Activated CD4-positive, alpha-beta T cell treated with anti-CD3 and anti-CD28 coated beads for 36 hours (primary cell): ENCODE results near the gene SPAG16. TPM values are rescaled to one million over a fixed set of nuclear protein-coding genes. Genes with fewer than 3 reads are reported as not detected.
"Not testable (repeated sequence)": the region's sequence is repeated elsewhere in the genome, so short reads cannot be mapped to it uniquely, and the experiment has no call there.

Source experiments
- ATAC-seq: fragments of 200-7000 bp; cut with Tn5 transposase; one replicate; pipeline ENCODE4 v1.10.0; 2021; ENCODE audit warnings: mild to moderate bottlenecking, moderate library complexity
- CTCF ChIA-PET: fragments of 350-600 bp; sonication (Branson Sonifier 250); formaldehyde crosslinking; loops from one replicate; lab custom pipeline; 2021; ENCODE audit warnings: antibody characterized with exemption; lab: Charles Lee
- POLR2A ChIA-PET: fragments of 350-600 bp; sonication (Branson Sonifier 250); formaldehyde crosslinking; loops from one replicate; lab custom pipeline; 2021; ENCODE audit warnings: antibody characterized with exemption, inconsistent platforms; lab: Charles Lee
- DNase-seq: peaks from one replicate; pipeline ENCODE4 v3.0.0-alpha.2; 2020
- H3K27ac Mint-ChIP-seq: one replicate; pipeline ENCODE4 v1.8.0; 2021; ENCODE audit warnings: mixed read lengths
- H3K27me3 Mint-ChIP-seq: one replicate; pipeline ENCODE4 v1.8.0; 2021; ENCODE audit warnings: mixed read lengths
- H3K36me3 Mint-ChIP-seq: one replicate; pipeline ENCODE4 v1.8.0; 2021; ENCODE audit warnings: low read depth, mixed read lengths
- H3K4me1 Mint-ChIP-seq: one replicate; pipeline ENCODE4 v1.8.0; 2021; ENCODE audit warnings: mixed read lengths
- H3K4me3 Mint-ChIP-seq: one replicate; pipeline ENCODE4 v1.8.0; 2021; ENCODE audit warnings: mild to moderate bottlenecking, moderate library complexity, mixed read lengths
- H3K9me3 Mint-ChIP-seq: one replicate; pipeline ENCODE4 v1.8.0; 2021; ENCODE audit warnings: low read depth, mixed read lengths
- intact Hi-C, 2 experiments: fragments of 100-400 bp; cut with DNase I in 1 of 2; cut with micrococcal nuclease in 1 of 2; formaldehyde crosslinking; loops; one replicate each; pipeline versions ENCODE4 v1.14.2 to v1.15.1; 2022 to 2024; cut with DNase I, micrococcal nuclease
- total RNA-seq, 2 experiments: library from RNA; stranded (reverse); gene quantifications; one replicate each; pipeline ENCODE4 v1.2.3, GENCODE V29; 2021

Gene SPAG16
- total RNA-seq, 2 experiments from 2014 or later: 10.1 to 10.8 TPM

GRCh38 chr2:213410687-213411086 is 126.4 kb downstream of the SPAG16 start:
- H3K36me3 Mint-ChIP-seq, H3K9me3 Mint-ChIP-seq, POLR2A ChIA-PET, H3K27ac Mint-ChIP-seq, intact Hi-C loops, ATAC-seq, H3K27me3 Mint-ChIP-seq, H3K4me1 Mint-ChIP-seq, DNase-seq, H3K4me3 Mint-ChIP-seq: not testable (repeated sequence)
- CTCF ChIA-PET: interaction anchor here (1.0 kb wide), 1 partner anchor 90 kb away, joined by 3 read pairs; no protein-coding TSS in a partner anchor

- H3K27ac Mint-ChIP-seq: no peak overlapping the region
- intact Hi-C loops: no loop called here
- ATAC-seq: no peak
Observed at GRCh38 chr2:213411582-213412289, 127.5 kb downstream of the SPAG16 start.

GRCh38 chr2:213415093-213415492 is 130.8 kb downstream of the SPAG16 start:
- DNase-seq (no peak), ATAC-seq (no peak)
- H3K4me3 Mint-ChIP-seq: no peak overlapping the region
- H3K27ac Mint-ChIP-seq: no peak overlapping the region
- CTCF ChIA-PET: no interaction called here
- intact Hi-C loops: no loop called here
- H3K9me3 Mint-ChIP-seq: no peaks in the 10 kb centered on the region
- H3K4me1 Mint-ChIP-seq: no peaks in the 10 kb centered on the region
- no peaks in the 10 kb centered on the region for H3K36me3 Mint-ChIP-seq
- no peaks in the 10 kb centered on the region for H3K27me3 Mint-ChIP-seq
- POLR2A ChIA-PET: no interaction called here

More at GRCh38 chr2:213411582-213412289, 127.5 kb downstream of the SPAG16 start:
- no peaks in the 10 kb centered on the region for H3K4me1 Mint-ChIP-seq
- CTCF ChIA-PET: interaction anchor here (1.0 kb wide), 1 partner anchor 89 kb away, joined by 3 read pairs; no protein-coding TSS in a partner anchor
- no peak overlapping the region for H3K4me3 Mint-ChIP-seq
- H3K27me3 Mint-ChIP-seq: peaks cover 2% of the 10 kb centered on the region
- no peak for DNase-seq
- POLR2A ChIA-PET: no interaction called here
- H3K36me3 Mint-ChIP-seq: no peaks in the 10 kb centered on the region
- H3K9me3 Mint-ChIP-seq: no peaks in the 10 kb centered on the region

GRCh38 chr2:213416832-213417231 is 132.6 kb downstream of the SPAG16 start:
- Mint-ChIP-seq H3K4me1 (no peaks in the 10 kb centered on the region), H3K27me3 (no peaks in the 10 kb centered on the region), H3K36me3 (no peaks in the 10 kb centered on the region), H3K9me3 (no peaks in the 10 kb centered on the region), H3K27ac (no peak overlapping the region), H3K4me3 (no peak overlapping the region)
- ATAC-seq (no peak), DNase-seq (no peak)
- intact Hi-C loops: no loop called here
- CTCF ChIA-PET: no interaction called here
- POLR2A ChIA-PET: no interaction called here

- DNase-seq: no peak
- intact Hi-C loops: no loop called here
- POLR2A ChIA-PET: no interaction called here
- Mint-ChIP-seq H3K9me3 (no peaks in the 10 kb centered on the region), H3K27ac (no peak overlapping the region), H3K4me3 (no peak overlapping the region), H3K36me3 (no peaks in the 10 kb centered on the region), H3K4me1 (no peaks in the 10 kb centered on the region), H3K27me3 (peaks cover 5% of the 10 kb centered on the region)
- CTCF ChIA-PET: no interaction called here
- ATAC-seq: no peak
Observed at GRCh38 chr2:213419980-213420379, 135.7 kb downstream of the SPAG16 start.

- Mint-ChIP-seq H3K4me1 (no peaks in the 10 kb centered on the region), H3K9me3 (no peaks in the 10 kb centered on the region), H3K27me3 (peaks cover 5% of the 10 kb centered on the region), H3K36me3 (no peaks in the 10 kb centered on the region), H3K27ac (no peak overlapping the region), H3K4me3 (no peak overlapping the region)
- intact Hi-C loops: no loop called here
- CTCF ChIA-PET: no interaction called here
- DNase-seq: no peak
- POLR2A ChIA-PET: no interaction called here
- no peak for ATAC-seq
Observed at GRCh38 chr2:213420828-213421385, 136.6 kb downstream of the SPAG16 start.

GRCh38 chr2:213422211-213422610 is 137.9 kb downstream of the SPAG16 start:
- Mint-ChIP-seq H3K36me3 (no peaks in the 10 kb centered on the region), H3K4me1 (no peaks in the 10 kb centered on the region), H3K9me3 (no peaks in the 10 kb centered on the region), H3K27me3 (peaks cover 5% of the 10 kb centered on the region), H3K27ac (no peak overlapping the region), H3K4me3 (no peak overlapping the region)
- DNase-seq (no peak), ATAC-seq (no peak)
- intact Hi-C loops: no loop called here
- ChIA-PET CTCF (no interaction called here), POLR2A (no interaction called here)

- ATAC-seq (no peak), DNase-seq (no peak)
- ChIA-PET POLR2A (no interaction called here), CTCF (no interaction called here)
- Mint-ChIP-seq H3K27ac (no peak overlapping the region), H3K36me3 (no peaks in the 10 kb centered on the region), H3K9me3 (peaks cover 13% of the 10 kb centered on the region), H3K4me3 (no peak overlapping the region), H3K4me1 (no peaks in the 10 kb centered on the region), H3K27me3 (peaks cover 5% of the 10 kb centered on the region)
- intact Hi-C loops: no loop called here
Observed at GRCh38 chr2:213425618-213426017, 141.4 kb downstream of the SPAG16 start.

- CTCF ChIA-PET: no interaction called here
- POLR2A ChIA-PET: no interaction called here
Observed at GRCh38 chr2:213429516-213429915, 145.3 kb downstream of the SPAG16 start.

GRCh38 chr2:213443921-213444320 is 159.7 kb downstream of the SPAG16 start:
- H3K27me3 Mint-ChIP-seq: no peaks in the 10 kb centered on the region
- no peak overlapping the region for H3K27ac Mint-ChIP-seq
- DNase-seq: no peak
- H3K4me1 Mint-ChIP-seq: no peaks in the 10 kb centered on the region
- H3K36me3 Mint-ChIP-seq: no peaks in the 10 kb centered on the region
- no peak overlapping the region for H3K4me3 Mint-ChIP-seq
- ChIA-PET POLR2A (no interaction called here), CTCF (no interaction called here)
- intact Hi-C loops: no loop called here
- peaks cover 16% of the 10 kb centered on the region for H3K9me3 Mint-ChIP-seq
- ATAC-seq: no peak

More at GRCh38 chr2:213429516-213429915, 145.3 kb downstream of the SPAG16 start:
- no peaks in the 10 kb centered on the region for H3K4me1 Mint-ChIP-seq
- no peaks in the 10 kb centered on the region for H3K36me3 Mint-ChIP-seq
- no peak overlapping the region for H3K27ac Mint-ChIP-seq
- ATAC-seq (no peak), DNase-seq (no peak)
- intact Hi-C loops: no loop called here
- H3K9me3 Mint-ChIP-seq: peaks cover 16% of the 10 kb centered on the region
- H3K27me3 Mint-ChIP-seq: no peaks in the 10 kb centered on the region
- no peak overlapping the region for H3K4me3 Mint-ChIP-seq

- Mint-ChIP-seq H3K9me3 (peaks cover 10% of the 10 kb centered on the region), H3K4me1 (no peaks in the 10 kb centered on the region), H3K4me3 (no peak overlapping the region), H3K27me3 (peaks cover 3% of the 10 kb centered on the region), H3K36me3 (no peaks in the 10 kb centered on the region), H3K27ac (no peak overlapping the region)
- intact Hi-C loops: no loop called here
- ATAC-seq (no peak), DNase-seq (no peak)
- CTCF ChIA-PET: no interaction called here
- POLR2A ChIA-PET: no interaction called here
Observed at GRCh38 chr2:213451542-213452239, 167.4 kb downstream of the SPAG16 start.
